Natural killer cell (primary cell): Measurements from ENCODE around the gene HUNK. TPM values are rescaled to one million over a fixed set of nuclear protein-coding genes. Genes with fewer than 3 reads are reported as not detected.

Experiments used
- ATAC-seq, 3 donors: fragments of 150-1000 bp in 2 of 3; fragments of 200-7000 bp in 1 of 3; cut with Tn5 transposase; 1 replicate in 1 of 3; 2 replicates in 2 of 3; pipeline ENCODE4 v1.10.0; 2021; ENCODE audit warnings: mild to moderate bottlenecking in 2 of 3, moderate library complexity in 2 of 3
- DNase-seq, 2 donors: peaks; one replicate each; pipeline versions ENCODE4 v3.0.0 to v3.0.0-alpha.2; 2013 to 2021; ENCODE audit warnings: mixed read lengths in 1 of 2
- H3K27ac ChIP-seq: one replicate; pipeline ENCODE4 v1.5.1; 2013; ENCODE audit warnings: mild to moderate bottlenecking, low read length
- H3K27me3 ChIP-seq: one replicate; pipeline ENCODE4 v1.6.1; 2013; ENCODE audit warnings: low read length; ENCODE audit not compliant: control insufficient read depth, insufficient read depth
- H3K36me3 ChIP-seq: one replicate; pipeline ENCODE4 v1.6.1; 2013; ENCODE audit warnings: low read length; ENCODE audit not compliant: control insufficient read depth, insufficient read depth
- H3K4me1 ChIP-seq: one replicate; pipeline ENCODE4 v1.6.1; 2013; ENCODE audit warnings: low read length; ENCODE audit not compliant: control insufficient read depth, insufficient read depth
- H3K4me3 ChIP-seq: one replicate; pipeline ENCODE4 v1.5.1; 2013; ENCODE audit warnings: low read length
- H3K9me3 ChIP-seq: one replicate; pipeline ENCODE4 v1.6.1; 2013; ENCODE audit warnings: low read length; ENCODE audit not compliant: control insufficient read depth, insufficient read depth
- H3K27ac Mint-ChIP-seq, 2 donors: one replicate each; pipeline ENCODE4 v1.8.0; 2022; ENCODE audit warnings: mild to moderate bottlenecking in 2 of 2, mixed read lengths in 2 of 2, moderate library complexity in 1 of 2
- H3K27me3 Mint-ChIP-seq, 2 donors: one replicate each; pipeline ENCODE4 v1.8.0; 2022; ENCODE audit warnings: low read depth in 2 of 2, mixed read lengths in 2 of 2
- H3K36me3 Mint-ChIP-seq: one replicate; pipeline ENCODE4 v1.8.0; 2022; ENCODE audit warnings: mixed read lengths
- H3K4me1 Mint-ChIP-seq, 2 donors: one replicate each; pipeline ENCODE4 v1.8.0; 2022; ENCODE audit warnings: mixed read lengths in 2 of 2
- H3K4me3 Mint-ChIP-seq: one replicate; pipeline ENCODE4 v1.8.0; 2022; ENCODE audit warnings: mild to moderate bottlenecking, moderate library complexity, mixed read lengths
- H3K9me3 Mint-ChIP-seq, 2 donors: one replicate each; pipeline ENCODE4 v1.8.0; 2022; ENCODE audit warnings: mixed read lengths in 2 of 2
- WGBS: methylation state at CpG from one replicate; pipeline ENCODE4 v1.1.7; 2013; ENCODE audit warnings: missing lambda C conversion rate; ENCODE audit not compliant: insufficient coverage; 5-methylcytosine and 5-hydroxymethylcytosine counted together
- intact Hi-C: fragments of 100-400 bp; cut with micrococcal nuclease; formaldehyde crosslinking; loops from one replicate; pipeline ENCODE4 v1.14.2; 2022
- total RNA-seq, 4 donors: library from RNA; stranded (reverse); fragments of 120-200 nt in 1 of 4; gene quantifications; one replicate each; pipeline versions ENCODE4 v1.2.3 to v1.2.4, GENCODE V29; 2013 to 2022
- TF ChIP-seq, protein P1 (sequence below): fragments of 200-600 bp; IDR thresholded peaks from one replicate; pipeline ENCODE4 v1.8.0; 2022; ENCODE audit warnings: antibody characterized with exemption

Gene HUNK
- total RNA-seq, 3 donors from 2014 or later (not counting 1 experiment from before 2014, with no cell fraction given) = not detected

GRCh38 chr21:31898933-31899630, 26.3 kb downstream of the HUNK start:
- H3K27ac ChIP-seq = no peak overlapping the region
- 13% methylated on average over 4 of the region's 9 CpGs for WGBS

DNA sequence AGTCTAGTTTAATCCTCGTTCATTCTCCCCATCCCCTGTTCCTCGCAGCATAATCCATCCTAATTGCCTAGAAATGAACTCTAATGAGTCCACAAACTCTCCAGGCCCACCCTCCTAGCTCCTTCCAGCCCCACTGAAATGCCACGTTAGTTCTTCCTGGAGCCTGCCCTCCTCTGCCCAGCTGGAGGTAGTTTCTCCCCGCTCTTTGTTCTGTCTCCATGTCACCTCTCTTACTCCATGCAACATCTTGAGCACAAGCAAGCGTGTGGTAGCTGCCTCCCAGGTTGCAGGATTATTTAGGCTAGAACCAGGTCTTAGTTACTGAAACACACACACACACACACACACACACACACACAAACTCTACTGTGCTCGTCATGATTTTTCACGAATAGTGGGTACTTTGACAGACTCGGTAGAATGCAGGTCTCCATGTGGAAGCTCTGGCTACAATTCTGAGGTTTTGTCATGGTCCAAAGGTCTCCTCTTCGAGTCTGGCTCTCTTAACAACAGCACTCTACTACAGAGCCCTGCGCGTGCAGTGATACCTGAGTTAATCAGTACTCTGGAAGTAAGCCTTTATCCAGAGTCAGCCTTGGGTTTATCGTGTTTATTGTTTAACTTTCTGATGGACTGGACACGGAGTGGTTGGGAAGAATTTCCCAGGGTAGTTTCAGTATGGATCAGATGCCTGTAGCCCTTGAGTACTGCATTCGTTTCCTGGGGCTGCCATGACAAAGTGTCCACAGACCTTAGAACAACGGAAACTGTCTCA, 27.5 kb downstream of the HUNK start:
- Mint-ChIP-seq H3K27ac (no peak overlapping the region), H3K27me3 (peaks cover 6 to 12% of the 10 kb centered on the region in 2 donors), H3K4me1 (no peaks in the 10 kb centered on the region), H3K36me3 (no peaks in the 10 kb centered on the region), H3K9me3 (no peaks in the 10 kb centered on the region), H3K4me3 (no peak overlapping the region)
- TF ChIP-seq, protein P1, sequence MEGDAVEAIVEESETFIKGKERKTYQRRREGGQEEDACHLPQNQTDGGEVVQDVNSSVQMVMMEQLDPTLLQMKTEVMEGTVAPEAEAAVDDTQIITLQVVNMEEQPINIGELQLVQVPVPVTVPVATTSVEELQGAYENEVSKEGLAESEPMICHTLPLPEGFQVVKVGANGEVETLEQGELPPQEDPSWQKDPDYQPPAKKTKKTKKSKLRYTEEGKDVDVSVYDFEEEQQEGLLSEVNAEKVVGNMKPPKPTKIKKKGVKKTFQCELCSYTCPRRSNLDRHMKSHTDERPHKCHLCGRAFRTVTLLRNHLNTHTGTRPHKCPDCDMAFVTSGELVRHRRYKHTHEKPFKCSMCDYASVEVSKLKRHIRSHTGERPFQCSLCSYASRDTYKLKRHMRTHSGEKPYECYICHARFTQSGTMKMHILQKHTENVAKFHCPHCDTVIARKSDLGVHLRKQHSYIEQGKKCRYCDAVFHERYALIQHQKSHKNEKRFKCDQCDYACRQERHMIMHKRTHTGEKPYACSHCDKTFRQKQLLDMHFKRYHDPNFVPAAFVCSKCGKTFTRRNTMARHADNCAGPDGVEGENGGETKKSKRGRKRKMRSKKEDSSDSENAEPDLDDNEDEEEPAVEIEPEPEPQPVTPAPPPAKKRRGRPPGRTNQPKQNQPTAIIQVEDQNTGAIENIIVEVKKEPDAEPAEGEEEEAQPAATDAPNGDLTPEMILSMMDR = no peak
- Histone ChIP-seq H3K27me3 (no peaks in the 10 kb centered on the region), H3K9me3 (no peaks in the 10 kb centered on the region), H3K36me3 (no peaks in the 10 kb centered on the region), H3K27ac (no peak overlapping the region), H3K4me1 (no peaks in the 10 kb centered on the region), H3K4me3 (no peak overlapping the region)
- no peak for DNase-seq
- intact Hi-C loops = no loop called here
- WGBS = 89% methylated on average over 15 of the region's 15 CpGs
- no peak for ATAC-seq

More at GRCh38 chr21:31898933-31899630, 26.3 kb downstream of the HUNK start:
- intact Hi-C loops = no loop called here
- H3K4me1 Mint-ChIP-seq = no peaks in the 10 kb centered on the region
- no peaks in the 10 kb centered on the region for H3K36me3 Mint-ChIP-seq
- Histone ChIP-seq H3K36me3 (no peaks in the 10 kb centered on the region), H3K9me3 (no peaks in the 10 kb centered on the region), H3K27me3 (no peaks in the 10 kb centered on the region), H3K4me3 (no peak overlapping the region), H3K4me1 (no peaks in the 10 kb centered on the region)
- H3K9me3 Mint-ChIP-seq = no peaks in the 10 kb centered on the region
- TF ChIP-seq, protein P1 = no peak
- ATAC-seq (no peak), DNase-seq (no peak)
- no peak overlapping the region for H3K27ac Mint-ChIP-seq
- no peak overlapping the region for H3K4me3 Mint-ChIP-seq
- peaks cover 2 to 3% of the 10 kb centered on the region in 2 donors for H3K27me3 Mint-ChIP-seq

- 98% methylated on average over 2 of the region's 2 CpGs for WGBS
- peaks cover 9 to 12% of the 10 kb centered on the region in 2 donors for H3K27me3 Mint-ChIP-seq
- no peaks in the 10 kb centered on the region for H3K9me3 Mint-ChIP-seq
- no peak overlapping the region for H3K4me3 Mint-ChIP-seq
- intact Hi-C loops = no loop called here
- no peak overlapping the region for H3K27ac Mint-ChIP-seq
- Histone ChIP-seq H3K27me3 (no peaks in the 10 kb centered on the region), H3K36me3 (no peaks in the 10 kb centered on the region), H3K27ac (no peak overlapping the region), H3K4me1 (no peaks in the 10 kb centered on the region), H3K4me3 (no peak overlapping the region), H3K9me3 (no peaks in the 10 kb centered on the region)
- ATAC-seq (no peak), DNase-seq (no peak)
- TF ChIP-seq, protein P1 = no peak
- no peaks in the 10 kb centered on the region for H3K36me3 Mint-ChIP-seq
- no peaks in the 10 kb centered on the region for H3K4me1 Mint-ChIP-seq
Observed at GRCh38 chr21:31901315-31901714, 28.5 kb downstream of the HUNK start.
